ENCODE results near the gene HNRNPR.

DNA sequence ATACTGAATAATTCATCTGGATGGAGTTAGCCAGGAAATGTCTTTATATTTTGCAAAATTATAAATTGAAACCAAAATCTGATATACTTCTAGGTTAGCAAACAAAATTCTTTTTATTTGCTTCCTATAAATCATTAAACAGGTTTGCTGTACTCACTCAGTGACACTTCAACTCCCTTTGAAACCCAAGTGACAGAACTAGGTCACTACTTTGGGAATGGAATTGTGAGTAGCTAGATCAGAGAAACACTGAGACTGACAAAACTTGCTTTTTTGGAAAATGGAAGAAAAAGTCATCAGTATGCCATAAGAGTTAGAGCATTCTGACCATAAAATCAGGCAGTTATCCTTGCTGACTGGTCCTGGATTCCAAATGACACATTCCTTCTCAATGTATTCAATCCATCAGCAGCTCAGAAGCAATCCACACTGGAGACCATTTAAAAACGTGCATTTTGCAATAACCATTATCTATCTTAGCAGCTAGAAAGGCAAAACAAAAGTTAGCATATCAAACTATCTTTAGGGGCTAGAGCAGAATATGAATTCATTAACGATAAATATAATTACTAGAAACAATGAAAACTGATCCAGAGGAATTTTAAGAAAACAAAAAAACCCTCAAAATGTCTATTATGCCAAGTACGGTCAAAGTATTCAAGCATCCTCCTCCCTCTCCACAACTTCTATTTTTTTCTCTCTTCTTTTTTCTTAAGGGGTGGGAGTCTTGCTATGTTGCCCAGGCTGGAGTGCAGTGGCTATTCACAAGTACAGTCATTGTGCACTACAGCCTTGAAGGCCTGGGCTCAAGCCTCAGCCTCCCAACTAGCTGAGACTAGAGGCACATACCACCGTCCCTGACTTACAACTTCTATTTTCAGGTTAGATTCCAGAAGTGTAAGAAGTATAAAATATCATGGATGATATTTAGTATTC lies 60.1 kb downstream of the HNRNPR start:
- TF ChIP-seq POLR2AphosphoS5 (IDR thresholded peaks at IDR 0.05; ENCODE audit: low read depth, low read length) (no peak), TAF1 (IDR thresholded peaks at IDR 0.05; ENCODE audit: borderline replicate concordance, insufficient read depth, low read length) (no peak), SIN3A (IDR thresholded peaks at IDR 0.05; ENCODE audit: borderline replicate concordance, insufficient read depth, low read length) (no peak)
- TF ChIP-seq, protein P1, sequence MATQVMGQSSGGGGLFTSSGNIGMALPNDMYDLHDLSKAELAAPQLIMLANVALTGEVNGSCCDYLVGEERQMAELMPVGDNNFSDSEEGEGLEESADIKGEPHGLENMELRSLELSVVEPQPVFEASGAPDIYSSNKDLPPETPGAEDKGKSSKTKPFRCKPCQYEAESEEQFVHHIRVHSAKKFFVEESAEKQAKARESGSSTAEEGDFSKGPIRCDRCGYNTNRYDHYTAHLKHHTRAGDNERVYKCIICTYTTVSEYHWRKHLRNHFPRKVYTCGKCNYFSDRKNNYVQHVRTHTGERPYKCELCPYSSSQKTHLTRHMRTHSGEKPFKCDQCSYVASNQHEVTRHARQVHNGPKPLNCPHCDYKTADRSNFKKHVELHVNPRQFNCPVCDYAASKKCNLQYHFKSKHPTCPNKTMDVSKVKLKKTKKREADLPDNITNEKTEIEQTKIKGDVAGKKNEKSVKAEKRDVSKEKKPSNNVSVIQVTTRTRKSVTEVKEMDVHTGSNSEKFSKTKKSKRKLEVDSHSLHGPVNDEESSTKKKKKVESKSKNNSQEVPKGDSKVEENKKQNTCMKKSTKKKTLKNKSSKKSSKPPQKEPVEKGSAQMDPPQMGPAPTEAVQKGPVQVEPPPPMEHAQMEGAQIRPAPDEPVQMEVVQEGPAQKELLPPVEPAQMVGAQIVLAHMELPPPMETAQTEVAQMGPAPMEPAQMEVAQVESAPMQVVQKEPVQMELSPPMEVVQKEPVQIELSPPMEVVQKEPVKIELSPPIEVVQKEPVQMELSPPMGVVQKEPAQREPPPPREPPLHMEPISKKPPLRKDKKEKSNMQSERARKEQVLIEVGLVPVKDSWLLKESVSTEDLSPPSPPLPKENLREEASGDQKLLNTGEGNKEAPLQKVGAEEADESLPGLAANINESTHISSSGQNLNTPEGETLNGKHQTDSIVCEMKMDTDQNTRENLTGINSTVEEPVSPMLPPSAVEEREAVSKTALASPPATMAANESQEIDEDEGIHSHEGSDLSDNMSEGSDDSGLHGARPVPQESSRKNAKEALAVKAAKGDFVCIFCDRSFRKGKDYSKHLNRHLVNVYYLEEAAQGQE (IDR thresholded peaks at IDR 0.05; ENCODE audit: insufficient read depth in 1 of 2, low read depth in 2 of 2, low read length in 2 of 2), result no peak

Data from PFSK-1 (cell line).